ENCODE results near the gene UBTD1. TPM values are rescaled to one million over a fixed set of nuclear protein-coding genes. Genes with fewer than 3 reads are reported as not detected.

UBTD1 gene
- total RNA-seq, 2 experiments from 2014 or later, result 1.6 to 2.1 TPM

DNA sequence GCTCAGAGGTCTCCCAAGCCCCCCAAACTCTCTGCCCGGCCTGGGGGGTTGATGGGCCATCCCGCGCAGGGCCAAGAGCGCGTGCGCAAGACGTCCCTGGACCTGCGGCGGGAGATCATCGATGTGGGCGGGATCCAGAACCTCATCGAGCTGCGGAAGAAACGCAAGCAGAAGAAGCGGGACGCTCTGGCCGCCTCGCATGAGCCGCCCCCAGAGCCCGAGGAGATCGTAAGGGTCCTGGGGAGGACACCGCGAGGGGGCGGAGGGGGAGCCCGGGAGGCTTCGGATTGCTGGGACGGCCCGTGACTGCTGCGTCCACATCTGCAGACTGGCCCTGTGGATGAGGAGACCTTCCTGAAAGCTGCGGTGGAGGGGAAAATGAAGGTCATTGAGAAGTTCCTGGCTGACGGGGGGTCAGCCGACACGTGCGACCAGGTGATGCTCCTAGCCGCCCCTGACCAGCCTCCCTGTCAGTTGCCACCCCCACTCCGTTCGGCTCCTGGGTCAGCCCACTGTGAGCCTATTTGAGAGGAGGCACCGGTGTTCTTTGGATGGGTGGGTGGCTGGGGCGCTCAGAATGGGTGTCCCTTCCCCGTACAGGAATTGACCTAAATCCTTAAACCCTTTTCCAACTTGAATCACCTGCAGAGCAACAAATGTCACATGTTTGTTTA lies 79.6 kb downstream of the UBTD1 start:
- TF ChIP-seq CTCF (IDR thresholded peaks at IDR 0.05), result no peak
- ATAC-seq (no peak), DNase-seq (no peak)
- POLR2A ChIA-PET, result no interaction called here
- H3K27me3 Mint-ChIP-seq, result no peaks in the 10 kb centered on the region
- no peaks in the 10 kb centered on the region for H3K36me3 Mint-ChIP-seq (ENCODE audit: low read depth)
- CTCF ChIA-PET, result no interaction called here
- no peak overlapping the region for H3K4me3 Mint-ChIP-seq
- no peaks in the 10 kb centered on the region for H3K9me3 Mint-ChIP-seq
- intact Hi-C loops (cut with micrococcal nuclease), result no loop called here
- no peak overlapping the region for H3K27ac Mint-ChIP-seq
- H3K4me1 Mint-ChIP-seq (ENCODE audit: low read depth), result no peaks in the 10 kb centered on the region

- H3K9me3 Mint-ChIP-seq, result no peaks in the 10 kb centered on the region
- no peaks in the 10 kb centered on the region for H3K4me1 Mint-ChIP-seq (ENCODE audit: low read depth)
- ChIA-PET POLR2A (no interaction called here), CTCF (interaction anchor here (2.9 kb wide), 1 partner anchor 9 kb away, joined by 13 read pairs; the partner anchor contains the start of gene ANKRD2)
- DNase-seq (no peak), ATAC-seq (no peak)
- H3K36me3 Mint-ChIP-seq (ENCODE audit: low read depth), result no peaks in the 10 kb centered on the region
- TF ChIP-seq CTCF (IDR thresholded peaks at IDR 0.05), result no peak
- intact Hi-C loops (cut with micrococcal nuclease), result no loop called here
- no peak overlapping the region for H3K4me3 Mint-ChIP-seq
- H3K27ac Mint-ChIP-seq, result no peak overlapping the region
- H3K27me3 Mint-ChIP-seq, result no peaks in the 10 kb centered on the region
Observed at GRCh38 chr10:97580421-97581367, 82.0 kb downstream of the UBTD1 start.

- ChIA-PET POLR2A (no interaction called here), CTCF (interaction anchor here (2.9 kb wide), 1 partner anchor 10 kb away, joined by 13 read pairs; the partner anchor contains the start of gene ANKRD2)
- intact Hi-C loops (cut with micrococcal nuclease), result no loop called here
- Mint-ChIP-seq H3K9me3 (no peaks in the 10 kb centered on the region), H3K27ac (no peak overlapping the region), H3K36me3 (ENCODE audit: low read depth) (no peaks in the 10 kb centered on the region), H3K27me3 (no peaks in the 10 kb centered on the region), H3K4me1 (ENCODE audit: low read depth) (no peaks in the 10 kb centered on the region), H3K4me3 (no peak overlapping the region)
- TF ChIP-seq CTCF (IDR thresholded peaks at IDR 0.05), result no peak
- no peak for DNase-seq
- ATAC-seq, result no peak
Observed at GRCh38 chr10:97582169-97582568, 83.4 kb downstream of the UBTD1 start.

- intact Hi-C loops (cut with micrococcal nuclease), result no loop called here
- POLR2A ChIA-PET, result no interaction called here
Observed at GRCh38 chr10:97583476-97583875, 84.8 kb downstream of the UBTD1 start.

More at GRCh38 chr10:97583476-97583875, 84.8 kb downstream of the UBTD1 start:
- Mint-ChIP-seq H3K9me3 (no peaks in the 10 kb centered on the region), H3K27me3 (no peaks in the 10 kb centered on the region), H3K4me1 (ENCODE audit: low read depth) (no peaks in the 10 kb centered on the region), H3K4me3 (no peak overlapping the region), H3K27ac (no peak overlapping the region), H3K36me3 (ENCODE audit: low read depth) (no peaks in the 10 kb centered on the region)
- CTCF ChIA-PET, result interaction anchor here (1.0 to 1.4 kb wide), 4 partner anchors 10 to 30 kb away, joined by 3 to 5 read pairs (median 4); partner anchors contain the start of gene ANKRD2
- DNase-seq (no peak), ATAC-seq (no peak)
- TF ChIP-seq CTCF (IDR thresholded peaks at IDR 0.05), result no peak
